Measurements from ENCODE around the gene LZTR1.

LZTR1 gene

GRCh38 chr22:20979940-20980453 is 2.1 kb upstream of the LZTR1 start:
- Histone ChIP-seq H3K27me3 (ENCODE audit: control insufficient read depth in 1 of 2, insufficient read depth in 1 of 2, low read length in 2 of 2) (peaks cover 0 to 9% of the 10 kb centered on the region in 2 experiments), H2BK5ac (ENCODE audit: low read depth, low read length, poor library complexity, severe bottlenecking) (no peak overlapping the region), H4K91ac (ENCODE audit: low read length) (no peak overlapping the region), H2BK12ac (ENCODE audit: low read length in 2 of 2) (no peak overlapping the region), H3K18ac (ENCODE audit: low read depth in 1 of 2, low read length in 2 of 2) (no peak overlapping the region), H3K4me2 (ENCODE audit: low read length, poor library complexity, severe bottlenecking) (no peak overlapping the region), H3K4ac (ENCODE audit: low read depth in 1 of 2, low read length in 2 of 2) (no peak overlapping the region), H3K4me1 (ENCODE audit: control insufficient read depth, insufficient read depth, low read depth, low read length) (peaks cover 20% of the 10 kb centered on the region), H2AK5ac (ENCODE audit: low read length, severe bottlenecking) (no peak overlapping the region), H2BK120ac (ENCODE audit: low read depth, low read length) (no peak overlapping the region), H3K4me3 (ENCODE audit: insufficient read depth in 1 of 2, low read depth in 1 of 2, low read length in 2 of 2) (peak overlapping the region in 1 of 2 experiments; percentile 67), H2BK15ac (ENCODE audit: low read depth, poor library complexity, severe bottlenecking) (no peak overlapping the region), H3K27ac (ENCODE audit: low read length, poor library complexity, severe bottlenecking) (no peak overlapping the region), H3K79me1 (replicated peaks; ENCODE audit: low read length, poor library complexity, severe bottlenecking) (peaks cover 24% of the 10 kb centered on the region), H3K14ac (ENCODE audit: low read length in 2 of 2) (no peak overlapping the region), H4K8ac (ENCODE audit: low read length) (no peak overlapping the region), H3K9ac (ENCODE audit: low read length) (peak overlapping the region; percentile 68), H2AFZ (ENCODE audit: low read depth, low read length) (no peak overlapping the region), H3K36me3 (ENCODE audit: control insufficient read depth in 1 of 2, insufficient read depth in 2 of 2, low read depth in 1 of 2, low read length in 2 of 2) (peaks cover 9 to 14% of the 10 kb centered on the region in 2 experiments), H3K23ac (ENCODE audit: low read length in 2 of 2) (no peak overlapping the region), H3K9me3 (ENCODE audit: control insufficient read depth, low read length) (peaks cover 9% of the 10 kb centered on the region)
- 80% methylated on average over 13 of the region's 13 CpGs for WGBS
- no peak for DNase-seq

GRCh38 chr22:20980523-20980922 is 1.6 kb upstream of the LZTR1 start:
- no peak overlapping the region for H4K91ac ChIP-seq (ENCODE audit: low read length)
- no peak overlapping the region for H3K27ac ChIP-seq (ENCODE audit: low read length, poor library complexity, severe bottlenecking)
- DNase-seq = no peak
- peak overlapping the region; percentile 98 for H3K9ac ChIP-seq (ENCODE audit: low read length)
- peaks cover 13 to 18% of the 10 kb centered on the region in 2 experiments for H3K36me3 ChIP-seq (ENCODE audit: control insufficient read depth in 1 of 2, insufficient read depth in 2 of 2, low read depth in 1 of 2, low read length in 2 of 2)
- H3K9me3 ChIP-seq (ENCODE audit: control insufficient read depth, low read length) = peaks cover 9% of the 10 kb centered on the region
- H3K14ac ChIP-seq (ENCODE audit: low read length in 2 of 2) = no peak overlapping the region
- H3K4me2 ChIP-seq (ENCODE audit: low read length, poor library complexity, severe bottlenecking) = no peak overlapping the region
- no peak overlapping the region for H2BK15ac ChIP-seq (ENCODE audit: low read depth, poor library complexity, severe bottlenecking)
- no peak overlapping the region for H3K23ac ChIP-seq (ENCODE audit: low read length in 2 of 2)
- no peak overlapping the region for H2AFZ ChIP-seq (ENCODE audit: low read depth, low read length)
- no peak overlapping the region for H3K18ac ChIP-seq (ENCODE audit: low read depth in 1 of 2, low read length in 2 of 2)
- H3K4me1 ChIP-seq (ENCODE audit: control insufficient read depth, insufficient read depth, low read depth, low read length) = peaks cover 20% of the 10 kb centered on the region
- 96% methylated on average over 4 of the region's 4 CpGs for WGBS
- H3K4ac ChIP-seq (ENCODE audit: low read depth in 1 of 2, low read length in 2 of 2) = no peak overlapping the region
- H3K27me3 ChIP-seq (ENCODE audit: control insufficient read depth in 1 of 2, insufficient read depth in 1 of 2, low read length in 2 of 2) = peaks cover 0 to 8% of the 10 kb centered on the region in 2 experiments
- H4K8ac ChIP-seq (ENCODE audit: low read length) = no peak overlapping the region
- no peak overlapping the region for H3K4me3 ChIP-seq (ENCODE audit: insufficient read depth in 1 of 2, low read depth in 1 of 2, low read length in 2 of 2)
- no peak overlapping the region for H2BK5ac ChIP-seq (ENCODE audit: low read depth, low read length, poor library complexity, severe bottlenecking)
- H3K79me1 ChIP-seq (replicated peaks; ENCODE audit: low read length, poor library complexity, severe bottlenecking) = peaks cover 28% of the 10 kb centered on the region
- H2BK12ac ChIP-seq (ENCODE audit: low read length in 2 of 2) = no peak overlapping the region
- no peak overlapping the region for H2BK120ac ChIP-seq (ENCODE audit: low read depth, low read length)
- H2AK5ac ChIP-seq (ENCODE audit: low read length, severe bottlenecking) = no peak overlapping the region

- Histone ChIP-seq H2AFZ (ENCODE audit: low read depth, low read length) (peak overlapping the region; percentile 92), H2BK5ac (ENCODE audit: low read depth, low read length, poor library complexity, severe bottlenecking) (no peak overlapping the region), H2BK12ac (ENCODE audit: low read length in 2 of 2) (peak overlapping the region in 1 of 2 experiments; percentile 37), H3K4me3 (ENCODE audit: insufficient read depth in 1 of 2, low read depth in 1 of 2, low read length in 2 of 2) (peak overlapping the region; percentile 90 to 94), H3K4me1 (ENCODE audit: control insufficient read depth, insufficient read depth, low read depth, low read length) (peaks cover 20% of the 10 kb centered on the region), H3K4ac (ENCODE audit: low read depth in 1 of 2, low read length in 2 of 2) (peak overlapping the region; percentile 96 to 97), H2BK15ac (ENCODE audit: low read depth, poor library complexity, severe bottlenecking) (no peak overlapping the region), H2BK120ac (ENCODE audit: low read depth, low read length) (peak overlapping the region; percentile 9), H4K8ac (ENCODE audit: low read length) (peak overlapping the region; percentile 69), H3K4me2 (ENCODE audit: low read length, poor library complexity, severe bottlenecking) (peak overlapping the region; percentile 71), H3K79me1 (replicated peaks; ENCODE audit: low read length, poor library complexity, severe bottlenecking) (peaks cover 32% of the 10 kb centered on the region), H4K91ac (ENCODE audit: low read length) (peak overlapping the region; percentile 87), H2AK5ac (ENCODE audit: low read length, severe bottlenecking) (peak overlapping the region; percentile 84), H3K36me3 (ENCODE audit: control insufficient read depth in 1 of 2, insufficient read depth in 2 of 2, low read depth in 1 of 2, low read length in 2 of 2) (peaks cover 19 to 23% of the 10 kb centered on the region in 2 experiments), H3K14ac (ENCODE audit: low read length in 2 of 2) (peak overlapping the region in 1 of 2 experiments; percentile 56), H3K27me3 (ENCODE audit: control insufficient read depth in 1 of 2, insufficient read depth in 1 of 2, low read length in 2 of 2) (peaks cover 0 to 3% of the 10 kb centered on the region in 2 experiments), H3K9me3 (ENCODE audit: control insufficient read depth, low read length) (peaks cover 9% of the 10 kb centered on the region), H3K9ac (ENCODE audit: low read length) (peak overlapping the region; percentile 98), H3K23ac (ENCODE audit: low read length in 2 of 2) (no peak overlapping the region), H3K27ac (ENCODE audit: low read length, poor library complexity, severe bottlenecking) (peak overlapping the region; percentile 56), H3K18ac (ENCODE audit: low read depth in 1 of 2, low read length in 2 of 2) (peak overlapping the region in 1 of 2 experiments; percentile 68)
- 82% methylated on average over 9 of the region's 10 CpGs for WGBS
- no peak for DNase-seq
These were observed 967 bp upstream of the LZTR1 start for GRCh38 chr22:20980938-20981722.

- 3% methylated on average over 12 of the region's 12 CpGs for WGBS
- Histone ChIP-seq H2AFZ (ENCODE audit: low read depth, low read length) (peak overlapping the region; percentile 91), H3K27me3 (ENCODE audit: control insufficient read depth in 1 of 2, insufficient read depth in 1 of 2, low read length in 2 of 2) (peaks cover 0 to 3% of the 10 kb centered on the region in 2 experiments), H3K18ac (ENCODE audit: low read depth in 1 of 2, low read length in 2 of 2) (peak overlapping the region; percentile 56 to 98), H3K4ac (ENCODE audit: low read depth in 1 of 2, low read length in 2 of 2) (peak overlapping the region; percentile 39 to 94), H2AK5ac (ENCODE audit: low read length, severe bottlenecking) (no peak overlapping the region), H4K8ac (ENCODE audit: low read length) (peak overlapping the region; percentile 80), H3K9me3 (ENCODE audit: control insufficient read depth, low read length) (peaks cover 9% of the 10 kb centered on the region), H3K79me1 (replicated peaks; ENCODE audit: low read length, poor library complexity, severe bottlenecking) (peaks cover 34% of the 10 kb centered on the region), H4K91ac (ENCODE audit: low read length) (peak overlapping the region; percentile 55), H3K14ac (ENCODE audit: low read length in 2 of 2) (peak overlapping the region in 1 of 2 experiments; percentile 99), H3K23ac (ENCODE audit: low read length in 2 of 2) (peak overlapping the region in 1 of 2 experiments; percentile 94), H2BK5ac (ENCODE audit: low read depth, low read length, poor library complexity, severe bottlenecking) (no peak overlapping the region), H3K27ac (ENCODE audit: low read length, poor library complexity, severe bottlenecking) (no peak overlapping the region), H2BK12ac (ENCODE audit: low read length in 2 of 2) (no peak overlapping the region), H3K9ac (ENCODE audit: low read length) (peak overlapping the region; percentile 98), H3K4me3 (ENCODE audit: insufficient read depth in 1 of 2, low read depth in 1 of 2, low read length in 2 of 2) (peak overlapping the region; percentile 90 to 94), H2BK120ac (ENCODE audit: low read depth, low read length) (no peak overlapping the region), H3K4me2 (ENCODE audit: low read length, poor library complexity, severe bottlenecking) (peak overlapping the region; percentile 89), H2BK15ac (ENCODE audit: low read depth, poor library complexity, severe bottlenecking) (no peak overlapping the region), H3K36me3 (ENCODE audit: control insufficient read depth in 1 of 2, insufficient read depth in 2 of 2, low read depth in 1 of 2, low read length in 2 of 2) (peaks cover 26 to 31% of the 10 kb centered on the region in 2 experiments), H3K4me1 (ENCODE audit: control insufficient read depth, insufficient read depth, low read depth, low read length) (peaks cover 20% of the 10 kb centered on the region)
- DNase-seq = no peak
These were observed 426 bp downstream of the LZTR1 start for GRCh38 chr22:20982563-20982882.
